AG09309 (cell line): Measurements from ENCODE around the gene PRKG1.

Experiments
- DNase-seq: peaks from one replicate; pipeline ENCODE4 v3.0.0-alpha.2; 2010; ENCODE audit warnings: low read depth
- H3K4me3 ChIP-seq: 2 replicates; pipeline ENCODE4 v1.5.1; 2011; ENCODE audit warnings: mild to moderate bottlenecking, low read depth, low read length, moderate library complexity; ENCODE audit not compliant: control insufficient read depth
- CTCF ChIP-seq: IDR thresholded peaks from 2 replicates; pipeline ENCODE4 v1.5.1; 2011; ENCODE audit warnings: mild to moderate bottlenecking, low read depth, low read length, inconsistent platforms; ENCODE audit not compliant: insufficient read depth, control insufficient read depth; ENCODE audit errors: missing control alignments

The PRKG1 gene

GRCh38 chr10:51832652-51833383 is 758.5 kb downstream of the PRKG1 start:
- TF ChIP-seq CTCF = no peak
- H3K4me3 ChIP-seq = no peak overlapping the region
- DNase-seq = peak; percentile 21

- DNase-seq = no peak
- TF ChIP-seq CTCF = no peak
- no peak overlapping the region for H3K4me3 ChIP-seq
Measured at GRCh38 chr10:51834548-51834947, 760.3 kb downstream of the PRKG1 start.

- no peak for TF ChIP-seq CTCF
- no peak for DNase-seq
- H3K4me3 ChIP-seq = no peak overlapping the region
Measured at GRCh38 chr10:51838471-51838870, 764.2 kb downstream of the PRKG1 start.

GRCh38 chr10:51843966-51844365 is 769.7 kb downstream of the PRKG1 start:
- no peak for TF ChIP-seq CTCF
- no peak overlapping the region for H3K4me3 ChIP-seq
- DNase-seq = no peak

GRCh38 chr10:51846856-51847506 is 772.7 kb downstream of the PRKG1 start:
- no peak overlapping the region for H3K4me3 ChIP-seq
- DNase-seq = no peak
- TF ChIP-seq CTCF = no peak

GRCh38 chr10:51852297-51852696 is 778.0 kb downstream of the PRKG1 start:
- no peak overlapping the region for H3K4me3 ChIP-seq
- TF ChIP-seq CTCF = no peak
- no peak for DNase-seq
